SIG-M5 treated with dmso at 0.1 percent for 504 hours (cell line): Measurements from ENCODE around the gene ARHGEF11.
"Not testable (repeated sequence)": the region's sequence is repeated elsewhere in the genome, so short reads cannot be mapped to it uniquely, and the experiment has no call there.

Experiments used
- DNase-seq: peaks from one replicate; lab custom pipeline; 2025; ENCODE audit not compliant: unreplicated experiment; lab: John Stamatoyannopoulos, UW

The ARHGEF11 gene

GRCh38 chr1:157045250-157046218, at the start of gene ARHGEF11:
TSS of gene ARHGEF11 (minus strand) at chr1:157045742. CDS start at chr1:157044330, 1,412 bp downstream.
- DNase-seq, result peak; percentile 79

GRCh38 chr1:157095091-157095490, 49.5 kb upstream of the ARHGEF11 start:
- DNase-seq, result no peak

GRCh38 chr1:157092831-157093230, 47.3 kb upstream of the ARHGEF11 start:
- no peak for DNase-seq

- no peak for DNase-seq
These were observed 46.2 kb upstream of the ARHGEF11 start for GRCh38 chr1:157091668-157092273.

- no peak for DNase-seq
These were observed 45.6 kb upstream of the ARHGEF11 start for GRCh38 chr1:157091186-157091585.

- DNase-seq, result no peak
These were observed 45.2 kb upstream of the ARHGEF11 start for GRCh38 chr1:157090771-157091170.

GRCh38 chr1:157090196-157090647, 44.7 kb upstream of the ARHGEF11 start:
- DNase-seq, result peak; percentile 66

- DNase-seq, result no peak
These were observed 44.2 kb upstream of the ARHGEF11 start for GRCh38 chr1:157089789-157090188.

- DNase-seq, result no peak
These were observed 43.1 kb upstream of the ARHGEF11 start for GRCh38 chr1:157088607-157089006.

GRCh38 chr1:157087030-157087429, 41.5 kb upstream of the ARHGEF11 start:
- no peak for DNase-seq

- no peak for DNase-seq
These were observed 40.8 kb upstream of the ARHGEF11 start for GRCh38 chr1:157086299-157086698.

- peak; percentile 96 for DNase-seq
These were observed 39.9 kb upstream of the ARHGEF11 start for GRCh38 chr1:157085421-157085820.

- no peak for DNase-seq
These were observed 39.2 kb upstream of the ARHGEF11 start for GRCh38 chr1:157084720-157085119.

- DNase-seq, result no peak
These were observed 36.2 kb upstream of the ARHGEF11 start for GRCh38 chr1:157081707-157082106.

- DNase-seq, result no peak
These were observed 35.2 kb upstream of the ARHGEF11 start for GRCh38 chr1:157080714-157081113.

GRCh38 chr1:157077394-157077793, 31.9 kb upstream of the ARHGEF11 start:
- no peak for DNase-seq

GRCh38 chr1:157073944-157074685, 28.6 kb upstream of the ARHGEF11 start:
- DNase-seq, result peak; percentile 63

- no peak for DNase-seq
These were observed 24.1 kb upstream of the ARHGEF11 start for GRCh38 chr1:157069601-157070000.

- DNase-seq, result not testable (repeated sequence)
These were observed 13.7 kb upstream of the ARHGEF11 start for GRCh38 chr1:157059241-157059640.

GRCh38 chr1:157056269-157056668, 10.7 kb upstream of the ARHGEF11 start:
- no peak for DNase-seq

GRCh38 chr1:157055729-157056128, 10.2 kb upstream of the ARHGEF11 start:
- DNase-seq, result peak; percentile 23
